HEK293 (cell line): ENCODE measurements around the gene ZNF248.

Experiments used
- CTCF ChIA-PET: fragments of 350-600 bp; formaldehyde crosslinking; extraction: SDS; loops from one replicate; lab custom pipeline; 2021; ENCODE audit warnings: antibody characterized with exemption; lab: Yijun Ruan, JAX
- POLR2A ChIA-PET: fragments of 300-600 bp; formaldehyde crosslinking; extraction: SDS; loops from one replicate; lab custom pipeline; 2020; ENCODE audit warnings: antibody characterized with exemption, inconsistent platforms; lab: Yijun Ruan, JAX
- H3K27ac ChIP-seq: fragments of 200-500 bp; sonication (Bioruptor generic); 2 replicates; pipeline ENCODE4 v1.5.1; 2014; ENCODE audit warnings: low read depth, low read length, control low read depth, inconsistent platforms; ENCODE audit errors: extremely low read depth
- H3K36me3 ChIP-seq, 2 experiments: fragments of 200-500 bp in 1 of 2; sonication (Bioruptor generic) in 1 of 2; 1 replicate in 1 of 2; 2 replicates in 1 of 2; pipeline ENCODE4 v1.5.1; 2014 to 2017; ENCODE audit warnings: inconsistent platforms in 2 of 2, low read length in 2 of 2; ENCODE audit not compliant: control insufficient read depth in 2 of 2, insufficient read depth in 1 of 2
- H3K4me1 ChIP-seq: fragments of 200-500 bp; sonication (Bioruptor generic); 2 replicates; pipeline ENCODE4 v1.5.1; 2014; ENCODE audit warnings: mild to moderate bottlenecking, low read length, inconsistent platforms; ENCODE audit not compliant: control insufficient read depth, insufficient read depth
- H3K4me3 ChIP-seq: 2 replicates; pipeline ENCODE4 v1.5.1; 2011; ENCODE audit warnings: low read depth, mild to moderate bottlenecking, control low read depth, low read length, moderate library complexity
- H3K9me3 ChIP-seq: fragments of 200-500 bp; sonication (Bioruptor generic); 2 replicates; pipeline ENCODE4 v1.5.1; 2014; ENCODE audit warnings: low read depth, low read length, inconsistent platforms; ENCODE audit not compliant: control insufficient read depth, insufficient read depth
- BCL11B ChIP-seq: fragments of 450-650 bp; formaldehyde crosslinking; IDR thresholded peaks from 2 replicates; pipeline ENCODE4 v1.5.1; 2016; ENCODE audit warnings: low read depth, missing biosample characterization, missing genetic modification characterization
- GLIS1 ChIP-seq: fragments of 450-650 bp; formaldehyde crosslinking; IDR thresholded peaks from 2 replicates; pipeline ENCODE4 v1.5.1; 2016; ENCODE audit warnings: missing biosample characterization, missing genetic modification characterization
- KLF1 ChIP-seq: fragments of 450-650 bp; formaldehyde crosslinking; IDR thresholded peaks from 2 replicates; pipeline ENCODE4 v1.5.1; 2016; ENCODE audit warnings: missing biosample characterization, missing genetic modification characterization
- SETDB1 ChIP-seq: IDR thresholded peaks from one replicate; pipeline ENCODE4 v1.6.1; 2017; ENCODE audit warnings: mild to moderate bottlenecking, low read length, moderate library complexity, mixed read lengths; ENCODE audit not compliant: insufficient read length
- TRIM28 ChIP-seq: IDR thresholded peaks from 2 replicates; pipeline ENCODE4 v1.6.1; 2011; ENCODE audit warnings: low read length, control low read depth, borderline replicate concordance
- YY2 ChIP-seq: fragments of 450-650 bp; formaldehyde crosslinking; IDR thresholded peaks from 2 replicates; pipeline ENCODE4 v1.5.1; 2016; ENCODE audit warnings: missing biosample characterization, missing genetic modification characterization
- ZBTB48 ChIP-seq: fragments of 450-650 bp; formaldehyde crosslinking; IDR thresholded peaks from 2 replicates; pipeline ENCODE4 v1.5.1; 2016; ENCODE audit warnings: missing biosample characterization, missing genetic modification characterization
- ZFHX2 ChIP-seq: fragments of 450-650 bp; formaldehyde crosslinking; conservative IDR thresholded peaks from 2 replicates; pipeline ENCODE4 v1.5.1; 2016; ENCODE audit warnings: missing biosample characterization, missing genetic modification characterization
- ZNF121 ChIP-seq: fragments of 450-650 bp; formaldehyde crosslinking; IDR thresholded peaks from 2 replicates; pipeline ENCODE4 v1.5.1; 2016; ENCODE audit warnings: missing biosample characterization, missing genetic modification characterization
- ZNF221 ChIP-seq: fragments of 450-650 bp; formaldehyde crosslinking; IDR thresholded peaks from 2 replicates; pipeline ENCODE4 v1.5.1; 2017; ENCODE audit warnings: missing biosample characterization, missing genetic modification characterization, borderline replicate concordance
- ZNF248 ChIP-seq: fragments of 450-650 bp; formaldehyde crosslinking; IDR thresholded peaks from 2 replicates; pipeline ENCODE4 v1.5.1; 2017; ENCODE audit warnings: missing biosample characterization, missing genetic modification characterization
- ZNF274 ChIP-seq, 2 experiments: fragments of 200-500 bp in 1 of 2; fragments of 450-650 bp in 1 of 2; sonication (Bioruptor generic) in 1 of 2; formaldehyde crosslinking in 1 of 2; IDR thresholded peaks; 2 replicates each; pipeline versions ENCODE4 v1.5.1 to v1.6.1; 2014 to 2016; ENCODE audit warnings: borderline replicate concordance in 1 of 2, inconsistent platforms in 1 of 2, low read length in 1 of 2, missing biosample characterization in 1 of 2, missing genetic modification characterization in 1 of 2
- ZNF311 ChIP-seq: fragments of 450-650 bp; formaldehyde crosslinking; IDR thresholded peaks from 2 replicates; pipeline ENCODE4 v1.5.1; 2017; ENCODE audit warnings: missing biosample characterization, missing genetic modification characterization, borderline replicate concordance
- ZNF423 ChIP-seq: fragments of 450-650 bp; formaldehyde crosslinking; IDR thresholded peaks from 2 replicates; pipeline ENCODE4 v1.5.1; 2016; ENCODE audit warnings: missing biosample characterization, missing genetic modification characterization
- ZNF600 ChIP-seq: fragments of 450-650 bp; formaldehyde crosslinking; IDR thresholded peaks from 2 replicates; pipeline ENCODE4 v1.5.1; 2016; ENCODE audit warnings: missing biosample characterization, missing genetic modification characterization
- ZNF658 ChIP-seq: fragments of 450-650 bp; formaldehyde crosslinking; IDR thresholded peaks from 2 replicates; pipeline ENCODE4; 2016; ENCODE audit warnings: missing biosample characterization, missing genetic modification characterization
- ZNF777 ChIP-seq: fragments of 450-650 bp; formaldehyde crosslinking; IDR thresholded peaks from 2 replicates; pipeline ENCODE4 v1.5.1; 2017; ENCODE audit warnings: missing biosample characterization, missing genetic modification characterization, borderline replicate concordance
- ZNF830 ChIP-seq: fragments of 450-650 bp; IDR thresholded peaks from 2 replicates; pipeline ENCODE4 v1.5.0; 2018; ENCODE audit warnings: missing biosample characterization, missing genetic modification characterization, low read depth, mild to moderate bottlenecking, moderate library complexity
- TF ChIP-seq, protein P1 (sequence below): fragments of 450-650 bp; formaldehyde crosslinking; IDR thresholded peaks from 2 replicates; pipeline ENCODE4 v1.5.1; 2016; ENCODE audit warnings: missing biosample characterization, missing genetic modification characterization
- TF ChIP-seq, protein P2 (sequence below): fragments of 450-650 bp; formaldehyde crosslinking; IDR thresholded peaks from 2 replicates; pipeline ENCODE4 v1.5.1; 2016; ENCODE audit warnings: missing biosample characterization, missing genetic modification characterization
- TF ChIP-seq, protein P3 (sequence below): fragments of 450-650 bp; formaldehyde crosslinking; IDR thresholded peaks from 2 replicates; pipeline ENCODE4 v1.5.1; 2016; ENCODE audit warnings: missing biosample characterization, missing genetic modification characterization
- TF ChIP-seq, protein P4 (sequence below): fragments of 450-650 bp; formaldehyde crosslinking; IDR thresholded peaks from 2 replicates; pipeline ENCODE4 v1.5.1; 2017; ENCODE audit warnings: missing biosample characterization, missing genetic modification characterization

The ZNF248 gene

DNA sequence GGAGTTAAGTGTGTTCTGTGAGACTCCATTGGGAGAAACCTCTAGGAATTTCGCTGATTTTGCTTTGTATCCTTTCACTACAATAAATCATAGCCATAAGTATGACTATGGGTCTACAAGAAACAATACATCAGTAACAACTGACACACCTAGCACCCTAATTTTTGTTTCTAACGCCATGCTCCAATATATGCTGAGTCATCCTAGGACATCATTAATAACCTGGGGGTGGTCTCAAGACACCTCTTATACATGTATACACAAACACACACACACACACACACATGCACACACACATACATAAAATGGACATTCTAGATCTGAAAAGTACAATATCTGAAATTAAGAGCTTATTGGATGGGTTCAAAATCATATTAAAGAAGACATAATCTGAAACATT, 18.2 kb downstream of the ZNF248 start:
- CTCF ChIA-PET, result interaction anchor here (0.6 kb wide), 1 partner anchor 380 kb away, joined by 5 read pairs; no protein-coding TSS in a partner anchor
- TF ChIP-seq GLIS1 (no peak), KLF1 (tag by site-specific recombination) (no peak), ZNF221 (tag by site-specific recombination) (no peak), ZNF311 (no peak), ZBTB48 (tag by site-specific recombination) (no peak), ZNF423 (no peak), ZNF777 (tag by site-specific recombination) (no peak), ZNF830 (tag by site-specific recombination) (no peak), ZNF248 (no peak)
- TF ChIP-seq, protein P1, sequence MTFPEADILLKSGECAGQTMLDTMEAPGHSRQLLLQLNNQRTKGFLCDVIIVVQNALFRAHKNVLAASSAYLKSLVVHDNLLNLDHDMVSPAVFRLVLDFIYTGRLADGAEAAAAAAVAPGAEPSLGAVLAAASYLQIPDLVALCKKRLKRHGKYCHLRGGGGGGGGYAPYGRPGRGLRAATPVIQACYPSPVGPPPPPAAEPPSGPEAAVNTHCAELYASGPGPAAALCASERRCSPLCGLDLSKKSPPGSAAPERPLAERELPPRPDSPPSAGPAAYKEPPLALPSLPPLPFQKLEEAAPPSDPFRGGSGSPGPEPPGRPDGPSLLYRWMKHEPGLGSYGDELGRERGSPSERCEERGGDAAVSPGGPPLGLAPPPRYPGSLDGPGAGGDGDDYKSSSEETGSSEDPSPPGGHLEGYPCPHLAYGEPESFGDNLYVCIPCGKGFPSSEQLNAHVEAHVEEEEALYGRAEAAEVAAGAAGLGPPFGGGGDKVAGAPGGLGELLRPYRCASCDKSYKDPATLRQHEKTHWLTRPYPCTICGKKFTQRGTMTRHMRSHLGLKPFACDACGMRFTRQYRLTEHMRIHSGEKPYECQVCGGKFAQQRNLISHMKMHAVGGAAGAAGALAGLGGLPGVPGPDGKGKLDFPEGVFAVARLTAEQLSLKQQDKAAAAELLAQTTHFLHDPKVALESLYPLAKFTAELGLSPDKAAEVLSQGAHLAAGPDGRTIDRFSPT, result no peak
- TF ChIP-seq, all 188 proteins: peak for 0
- H3K9me3 ChIP-seq, result no peaks in the 10 kb centered on the region

DNA sequence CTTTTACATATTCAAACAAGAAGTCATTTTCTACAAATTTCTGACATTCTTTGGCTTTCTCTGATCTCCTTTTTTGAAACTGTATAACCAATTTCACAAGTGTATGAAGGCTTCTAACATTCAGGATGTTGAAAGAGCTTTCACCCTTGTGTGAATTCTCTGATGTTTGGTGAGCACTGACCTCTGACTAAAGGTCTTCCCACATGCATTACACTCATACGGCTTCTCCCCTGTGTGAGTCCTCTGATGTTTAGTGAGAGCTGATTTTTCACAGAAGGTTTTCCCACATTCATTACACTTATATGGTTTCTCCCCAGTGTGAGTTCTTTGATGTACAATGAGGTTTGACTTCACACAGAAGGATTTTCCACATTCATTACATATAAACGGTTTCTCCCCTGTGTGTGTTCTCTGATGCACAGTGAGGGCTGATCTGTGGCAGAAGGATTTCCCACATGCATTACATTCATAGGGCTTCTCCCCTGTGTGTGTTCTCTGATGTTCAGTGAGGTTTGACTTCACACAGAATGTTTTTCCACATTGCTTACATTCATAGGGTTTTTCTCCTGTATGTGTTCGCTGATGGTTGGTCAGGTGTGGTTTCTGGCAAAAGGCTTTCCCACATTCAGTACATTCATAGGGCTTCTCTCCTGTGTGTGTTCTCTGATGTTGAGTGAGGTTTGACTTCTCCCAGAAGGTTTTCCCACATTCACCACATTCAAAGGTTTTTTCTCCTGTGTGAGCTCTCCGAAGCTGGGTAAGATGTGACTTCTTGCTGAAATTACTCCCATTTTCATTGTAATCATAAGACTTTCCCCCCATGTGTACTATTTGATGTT, 25.7 kb downstream of the ZNF248 start:
- Histone ChIP-seq H3K9me3 (no peaks in the 10 kb centered on the region), H3K36me3 (peaks cover 8 to 94% of the 10 kb centered on the region in 2 experiments; a peak in 2 of 3 replicates), H3K27ac (no peak overlapping the region), H3K4me3 (no peak overlapping the region), H3K4me1 (no peaks in the 10 kb centered on the region)
- CTCF ChIA-PET, result no interaction called here
- POLR2A ChIA-PET, result no interaction called here
- TF ChIP-seq ZNF121 (no peak), TRIM28 (peak; percentile 42; the same call in 1 of the 2 replicates), ZNF600 (tag by site-specific recombination) (no peak), ZNF658 (no peak), YY2 (no peak), SETDB1 (peak; percentile 98), ZNF274 (IDR thresholded peaks at IDR 0.05; ENCODE audit: low read length) (no peak), ZNF274 (tag by site-specific recombination; IDR thresholded peaks at IDR 0.05; ENCODE audit: borderline replicate concordance) (peak; percentile 90), ZFHX2 (tag by site-specific recombination) (no peak), BCL11B (tag by site-specific recombination) (no peak)
- TF ChIP-seq, protein P2, sequence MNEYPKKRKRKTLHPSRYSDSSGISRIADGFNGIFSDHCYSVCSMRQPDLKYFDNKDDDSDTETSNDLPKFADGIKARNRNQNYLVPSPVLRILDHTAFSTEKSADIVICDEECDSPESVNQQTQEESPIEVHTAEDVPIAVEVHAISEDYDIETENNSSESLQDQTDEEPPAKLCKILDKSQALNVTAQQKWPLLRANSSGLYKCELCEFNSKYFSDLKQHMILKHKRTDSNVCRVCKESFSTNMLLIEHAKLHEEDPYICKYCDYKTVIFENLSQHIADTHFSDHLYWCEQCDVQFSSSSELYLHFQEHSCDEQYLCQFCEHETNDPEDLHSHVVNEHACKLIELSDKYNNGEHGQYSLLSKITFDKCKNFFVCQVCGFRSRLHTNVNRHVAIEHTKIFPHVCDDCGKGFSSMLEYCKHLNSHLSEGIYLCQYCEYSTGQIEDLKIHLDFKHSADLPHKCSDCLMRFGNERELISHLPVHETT (tag by site-specific recombination), result no peak
- TF ChIP-seq, protein P3, sequence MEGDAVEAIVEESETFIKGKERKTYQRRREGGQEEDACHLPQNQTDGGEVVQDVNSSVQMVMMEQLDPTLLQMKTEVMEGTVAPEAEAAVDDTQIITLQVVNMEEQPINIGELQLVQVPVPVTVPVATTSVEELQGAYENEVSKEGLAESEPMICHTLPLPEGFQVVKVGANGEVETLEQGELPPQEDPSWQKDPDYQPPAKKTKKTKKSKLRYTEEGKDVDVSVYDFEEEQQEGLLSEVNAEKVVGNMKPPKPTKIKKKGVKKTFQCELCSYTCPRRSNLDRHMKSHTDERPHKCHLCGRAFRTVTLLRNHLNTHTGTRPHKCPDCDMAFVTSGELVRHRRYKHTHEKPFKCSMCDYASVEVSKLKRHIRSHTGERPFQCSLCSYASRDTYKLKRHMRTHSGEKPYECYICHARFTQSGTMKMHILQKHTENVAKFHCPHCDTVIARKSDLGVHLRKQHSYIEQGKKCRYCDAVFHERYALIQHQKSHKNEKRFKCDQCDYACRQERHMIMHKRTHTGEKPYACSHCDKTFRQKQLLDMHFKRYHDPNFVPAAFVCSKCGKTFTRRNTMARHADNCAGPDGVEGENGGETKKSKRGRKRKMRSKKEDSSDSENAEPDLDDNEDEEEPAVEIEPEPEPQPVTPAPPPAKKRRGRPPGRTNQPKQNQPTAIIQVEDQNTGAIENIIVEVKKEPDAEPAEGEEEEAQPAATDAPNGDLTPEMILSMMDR (tag by site-specific recombination), result no peak
- TF ChIP-seq, protein P4, sequence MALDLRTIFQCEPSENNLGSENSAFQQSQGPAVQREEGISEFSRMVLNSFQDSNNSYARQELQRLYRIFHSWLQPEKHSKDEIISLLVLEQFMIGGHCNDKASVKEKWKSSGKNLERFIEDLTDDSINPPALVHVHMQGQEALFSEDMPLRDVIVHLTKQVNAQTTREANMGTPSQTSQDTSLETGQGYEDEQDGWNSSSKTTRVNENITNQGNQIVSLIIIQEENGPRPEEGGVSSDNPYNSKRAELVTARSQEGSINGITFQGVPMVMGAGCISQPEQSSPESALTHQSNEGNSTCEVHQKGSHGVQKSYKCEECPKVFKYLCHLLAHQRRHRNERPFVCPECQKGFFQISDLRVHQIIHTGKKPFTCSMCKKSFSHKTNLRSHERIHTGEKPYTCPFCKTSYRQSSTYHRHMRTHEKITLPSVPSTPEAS (tag by site-specific recombination), result no peak

More for the DNA sequence above, 18.2 kb downstream of the ZNF248 start:
- POLR2A ChIA-PET, result no interaction called here
- H3K27ac ChIP-seq, result no peak overlapping the region
- no peak overlapping the region for H3K4me3 ChIP-seq
- no peaks in the 10 kb centered on the region for H3K4me1 ChIP-seq
- H3K36me3 ChIP-seq, result peaks cover 4 to 52% of the 10 kb centered on the region in 2 experiments
